ENCODE measurements around the gene EIF2B2.

The EIF2B2 gene

GRCh38 chr14:74961238-74961911, 41.3 kb upstream of the EIF2B2 start:
- H3K36me3 ChIP-seq (ENCODE audit: control insufficient read depth, insufficient read depth, low read length), result no peaks in the 10 kb centered on the region
- H3K9me3 ChIP-seq (ENCODE audit: control insufficient read depth, low read length), result no peaks in the 10 kb centered on the region
- H3K27ac ChIP-seq (ENCODE audit: low read depth, low read length, severe bottlenecking), result no peak overlapping the region
- no peak overlapping the region for H3K4me3 ChIP-seq (ENCODE audit: extremely low read depth, insufficient read depth, low read length, poor library complexity, severe bottlenecking)
- H3K4me1 ChIP-seq (ENCODE audit: control insufficient read depth, insufficient read depth, low read length, poor library complexity, severe bottlenecking), result peaks cover 12% of the 10 kb centered on the region
- 94 to 97% methylated on average over 3 to 4 of the region's 5 CpGs for WGBS, 2 experiments (ENCODE audit: insufficient coverage in 2 of 2)

GRCh38 chr14:74962046-74962445, 40.7 kb upstream of the EIF2B2 start:
- Histone ChIP-seq H3K4me1 (ENCODE audit: control insufficient read depth, insufficient read depth, low read length, poor library complexity, severe bottlenecking) (peaks cover 7% of the 10 kb centered on the region), H3K27ac (ENCODE audit: low read depth, low read length, severe bottlenecking) (no peak overlapping the region), H3K9me3 (ENCODE audit: control insufficient read depth, low read length) (no peaks in the 10 kb centered on the region), H3K4me3 (ENCODE audit: extremely low read depth, insufficient read depth, low read length, poor library complexity, severe bottlenecking) (no peak overlapping the region), H3K36me3 (ENCODE audit: control insufficient read depth, insufficient read depth, low read length) (no peaks in the 10 kb centered on the region)
- WGBS, 2 experiments (ENCODE audit: insufficient coverage in 2 of 2), result 80 to 97% methylated on average over 2 to 6 of the region's 11 CpGs

- Histone ChIP-seq H3K36me3 (ENCODE audit: control insufficient read depth, insufficient read depth, low read length) (no peaks in the 10 kb centered on the region), H3K4me1 (ENCODE audit: control insufficient read depth, insufficient read depth, low read length, poor library complexity, severe bottlenecking) (peaks cover 7% of the 10 kb centered on the region), H3K9me3 (ENCODE audit: control insufficient read depth, low read length) (no peaks in the 10 kb centered on the region), H3K27ac (ENCODE audit: low read depth, low read length, severe bottlenecking) (no peak overlapping the region), H3K4me3 (ENCODE audit: extremely low read depth, insufficient read depth, low read length, poor library complexity, severe bottlenecking) (no peak overlapping the region)
- 88 to 91% methylated on average over 7 to 8 of the region's 8 CpGs for WGBS, 2 experiments (ENCODE audit: insufficient coverage in 2 of 2)
Measured at GRCh38 chr14:74962493-74962892, 40.2 kb upstream of the EIF2B2 start.

- H3K36me3 ChIP-seq (ENCODE audit: control insufficient read depth, insufficient read depth, low read length), result no peaks in the 10 kb centered on the region
- H3K27ac ChIP-seq (ENCODE audit: low read depth, low read length, severe bottlenecking), result no peak overlapping the region
- no peaks in the 10 kb centered on the region for H3K9me3 ChIP-seq (ENCODE audit: control insufficient read depth, low read length)
- peaks cover 7% of the 10 kb centered on the region for H3K4me1 ChIP-seq (ENCODE audit: control insufficient read depth, insufficient read depth, low read length, poor library complexity, severe bottlenecking)
- no peak overlapping the region for H3K4me3 ChIP-seq (ENCODE audit: extremely low read depth, insufficient read depth, low read length, poor library complexity, severe bottlenecking)
- 89 to 97% methylated on average over 6 to 9 of the region's 12 CpGs for WGBS, 2 experiments (ENCODE audit: insufficient coverage in 2 of 2)
Measured at GRCh38 chr14:74963178-74963704, 39.5 kb upstream of the EIF2B2 start.

- no peaks in the 10 kb centered on the region for H3K9me3 ChIP-seq (ENCODE audit: control insufficient read depth, low read length)
- 91 to 95% methylated on average over 8 to 9 of the region's 9 CpGs for WGBS, 2 experiments (ENCODE audit: insufficient coverage in 2 of 2)
- H3K27ac ChIP-seq (ENCODE audit: low read depth, low read length, severe bottlenecking), result no peak overlapping the region
- peaks cover 7% of the 10 kb centered on the region for H3K4me1 ChIP-seq (ENCODE audit: control insufficient read depth, insufficient read depth, low read length, poor library complexity, severe bottlenecking)
- H3K36me3 ChIP-seq (ENCODE audit: control insufficient read depth, insufficient read depth, low read length), result no peaks in the 10 kb centered on the region
- H3K4me3 ChIP-seq (ENCODE audit: extremely low read depth, insufficient read depth, low read length, poor library complexity, severe bottlenecking), result no peak overlapping the region
Measured at GRCh38 chr14:74963705-74964271, 38.9 kb upstream of the EIF2B2 start.

GRCh38 chr14:74964787-74965485, 37.8 kb upstream of the EIF2B2 start:
- Histone ChIP-seq H3K9me3 (ENCODE audit: control insufficient read depth, low read length) (no peaks in the 10 kb centered on the region), H3K36me3 (ENCODE audit: control insufficient read depth, insufficient read depth, low read length) (no peaks in the 10 kb centered on the region), H3K4me3 (ENCODE audit: extremely low read depth, insufficient read depth, low read length, poor library complexity, severe bottlenecking) (no peak overlapping the region), H3K4me1 (ENCODE audit: control insufficient read depth, insufficient read depth, low read length, poor library complexity, severe bottlenecking) (peaks cover 7% of the 10 kb centered on the region), H3K27ac (ENCODE audit: low read depth, low read length, severe bottlenecking) (no peak overlapping the region)
- WGBS, 2 experiments (ENCODE audit: insufficient coverage in 2 of 2), result 65 to 95% methylated on average over 2 of the region's 4 CpGs

GRCh38 chr14:74965486-74966153, 37.1 kb upstream of the EIF2B2 start:
- WGBS, 2 experiments (ENCODE audit: insufficient coverage in 2 of 2), result 89 to 100% methylated on average over 3 to 5 of the region's 5 CpGs

GRCh38 chr14:74968811-74969210, 33.9 kb upstream of the EIF2B2 start:
- peaks cover 8% of the 10 kb centered on the region for H3K4me1 ChIP-seq (ENCODE audit: control insufficient read depth, insufficient read depth, low read length, poor library complexity, severe bottlenecking)
- 90 to 100% methylated on average over 1 of the region's 1 CpG for WGBS, 2 experiments (ENCODE audit: insufficient coverage in 2 of 2)
- no peak overlapping the region for H3K4me3 ChIP-seq (ENCODE audit: extremely low read depth, insufficient read depth, low read length, poor library complexity, severe bottlenecking)
- no peaks in the 10 kb centered on the region for H3K36me3 ChIP-seq (ENCODE audit: control insufficient read depth, insufficient read depth, low read length)
- H3K27ac ChIP-seq (ENCODE audit: low read depth, low read length, severe bottlenecking), result no peak overlapping the region
- no peaks in the 10 kb centered on the region for H3K9me3 ChIP-seq (ENCODE audit: control insufficient read depth, low read length)

More at GRCh38 chr14:74965486-74966153, 37.1 kb upstream of the EIF2B2 start:
- H3K4me1 ChIP-seq (ENCODE audit: control insufficient read depth, insufficient read depth, low read length, poor library complexity, severe bottlenecking), result peaks cover 7% of the 10 kb centered on the region
- H3K9me3 ChIP-seq (ENCODE audit: control insufficient read depth, low read length), result no peaks in the 10 kb centered on the region
- no peak overlapping the region for H3K4me3 ChIP-seq (ENCODE audit: extremely low read depth, insufficient read depth, low read length, poor library complexity, severe bottlenecking)
- H3K36me3 ChIP-seq (ENCODE audit: control insufficient read depth, insufficient read depth, low read length), result no peaks in the 10 kb centered on the region
- H3K27ac ChIP-seq (ENCODE audit: low read depth, low read length, severe bottlenecking), result no peak overlapping the region

- H3K4me3 ChIP-seq (ENCODE audit: extremely low read depth, insufficient read depth, low read length, poor library complexity, severe bottlenecking), result no peak overlapping the region
- no peaks in the 10 kb centered on the region for H3K9me3 ChIP-seq (ENCODE audit: control insufficient read depth, low read length)
- 90 to 93% methylated on average over 11 to 15 of the region's 15 CpGs for WGBS, 2 experiments (ENCODE audit: insufficient coverage in 2 of 2)
- H3K4me1 ChIP-seq (ENCODE audit: control insufficient read depth, insufficient read depth, low read length, poor library complexity, severe bottlenecking), result peaks cover 24% of the 10 kb centered on the region
- no peaks in the 10 kb centered on the region for H3K36me3 ChIP-seq (ENCODE audit: control insufficient read depth, insufficient read depth, low read length)
- H3K27ac ChIP-seq (ENCODE audit: low read depth, low read length, severe bottlenecking), result no peak overlapping the region
Measured at GRCh38 chr14:74973003-74973653, 29.6 kb upstream of the EIF2B2 start.

GRCh38 chr14:74973905-74974363, 28.8 kb upstream of the EIF2B2 start:
- Histone ChIP-seq H3K9me3 (ENCODE audit: control insufficient read depth, low read length) (no peaks in the 10 kb centered on the region), H3K27ac (ENCODE audit: low read depth, low read length, severe bottlenecking) (no peak overlapping the region), H3K4me1 (ENCODE audit: control insufficient read depth, insufficient read depth, low read length, poor library complexity, severe bottlenecking) (peaks cover 30% of the 10 kb centered on the region), H3K36me3 (ENCODE audit: control insufficient read depth, insufficient read depth, low read length) (no peaks in the 10 kb centered on the region), H3K4me3 (ENCODE audit: extremely low read depth, insufficient read depth, low read length, poor library complexity, severe bottlenecking) (no peak overlapping the region)
- WGBS, 2 experiments (ENCODE audit: insufficient coverage in 2 of 2), result 89 to 100% methylated on average over 3 to 5 of the region's 5 CpGs
